HG03280 (cell line): ENCODE results near the gene MAP4K4.

Experiments used
- ATAC-seq: cut with Tn5 transposase; IDR thresholded peaks from one replicate; pipeline ENCODE4 v1.9.1; 2021; ENCODE audit warnings: mild to moderate bottlenecking, moderate library complexity; ENCODE audit not compliant: unreplicated experiment

Gene MAP4K4

DNA sequence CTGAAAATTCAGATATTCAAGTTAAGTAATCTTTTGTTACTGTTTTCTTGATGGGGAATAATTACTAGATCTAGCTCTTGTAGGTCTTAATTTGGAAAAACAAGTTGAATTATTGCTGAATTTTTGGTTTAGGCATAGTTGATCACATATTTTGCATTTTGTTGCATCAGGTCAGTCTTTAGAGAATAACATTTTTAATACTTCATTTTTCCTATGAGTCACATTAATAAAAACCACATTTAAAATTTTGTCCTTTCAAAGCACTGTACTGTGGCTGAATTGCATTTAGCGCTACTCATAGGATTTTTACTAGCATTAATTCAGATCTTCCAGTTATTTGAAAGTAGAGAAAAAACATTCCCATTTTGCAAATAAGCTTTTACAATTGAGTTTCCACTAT lies 23.2 kb downstream of the MAP4K4 start:
- no peak for ATAC-seq

DNA sequence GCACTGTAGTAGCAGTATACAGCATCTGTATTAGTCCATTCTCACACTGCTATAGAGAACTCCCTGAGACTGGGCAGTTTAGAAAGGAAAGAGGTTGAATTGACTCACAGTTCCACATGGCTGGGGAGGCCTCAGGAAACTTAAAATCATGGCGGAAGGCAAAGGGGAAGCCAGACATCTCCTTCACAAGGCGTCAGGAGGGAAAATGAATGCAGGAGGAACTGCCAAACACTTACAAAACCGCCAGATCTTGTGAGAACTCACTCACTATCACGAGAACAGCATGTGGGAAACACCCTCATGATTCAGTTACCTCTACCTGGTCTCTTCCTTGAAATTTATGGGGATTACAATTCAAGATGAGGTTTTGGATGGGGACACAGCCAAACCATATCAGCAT lies 25.4 kb downstream of the MAP4K4 start:
- ATAC-seq = no peak

DNA sequence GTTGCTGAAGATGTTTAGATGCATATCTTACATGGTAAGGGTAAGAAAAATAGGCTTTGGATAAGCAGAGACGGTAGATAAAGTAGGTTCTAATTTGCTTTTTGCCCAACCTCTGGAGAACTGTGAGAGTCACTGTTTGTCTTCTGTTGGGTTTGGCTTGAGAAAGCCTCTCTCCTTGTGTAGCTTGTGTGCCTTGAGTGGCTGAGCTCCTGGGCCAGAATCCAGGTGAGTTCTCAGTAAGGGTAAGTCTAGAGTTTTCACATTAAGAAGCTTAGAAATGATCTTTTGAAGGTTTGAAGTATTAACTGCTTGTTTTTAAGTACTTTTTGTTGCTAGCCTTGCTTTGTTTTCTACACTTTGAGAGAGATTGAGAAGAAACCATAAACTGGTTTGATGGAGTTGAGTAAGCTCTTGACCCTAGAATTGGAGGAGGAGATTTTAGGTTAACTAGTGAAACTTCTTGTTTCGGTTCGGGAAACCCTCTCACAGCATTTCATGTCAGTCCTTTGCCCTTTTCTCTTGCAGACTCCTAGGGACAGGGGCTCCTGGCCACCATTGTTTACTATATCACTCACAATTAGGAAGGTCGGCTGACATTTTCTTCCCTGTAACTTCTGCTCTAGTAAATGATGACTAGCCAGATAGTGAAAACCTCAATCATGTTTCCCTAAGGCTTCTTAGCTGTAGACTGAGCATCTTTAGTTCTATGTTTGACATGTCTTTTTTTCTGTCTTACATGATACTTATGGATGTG lies 26.0 kb downstream of the MAP4K4 start:
- ATAC-seq = no peak

DNA sequence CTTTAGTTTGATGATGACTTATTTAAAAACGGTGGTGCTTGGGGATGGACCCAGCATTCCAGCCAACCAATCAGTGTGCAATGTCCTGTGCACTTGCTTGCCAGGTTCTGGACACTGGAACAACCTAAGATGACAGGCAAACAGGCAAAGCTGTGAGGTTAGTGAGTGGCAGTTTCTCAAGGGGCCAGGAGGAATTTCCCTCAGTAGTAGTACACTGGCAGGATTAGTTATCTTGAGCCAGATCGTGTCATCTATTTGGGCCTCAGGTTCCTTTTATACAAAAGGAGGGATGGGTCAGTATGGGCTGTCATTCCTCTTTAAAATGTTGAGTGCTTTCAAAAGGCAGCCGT lies 26.6 kb downstream of the MAP4K4 start:
- no peak for ATAC-seq

- ATAC-seq = no peak
These were observed 27.5 kb downstream of the MAP4K4 start for GRCh38 chr2:101725038-101725437.

DNA sequence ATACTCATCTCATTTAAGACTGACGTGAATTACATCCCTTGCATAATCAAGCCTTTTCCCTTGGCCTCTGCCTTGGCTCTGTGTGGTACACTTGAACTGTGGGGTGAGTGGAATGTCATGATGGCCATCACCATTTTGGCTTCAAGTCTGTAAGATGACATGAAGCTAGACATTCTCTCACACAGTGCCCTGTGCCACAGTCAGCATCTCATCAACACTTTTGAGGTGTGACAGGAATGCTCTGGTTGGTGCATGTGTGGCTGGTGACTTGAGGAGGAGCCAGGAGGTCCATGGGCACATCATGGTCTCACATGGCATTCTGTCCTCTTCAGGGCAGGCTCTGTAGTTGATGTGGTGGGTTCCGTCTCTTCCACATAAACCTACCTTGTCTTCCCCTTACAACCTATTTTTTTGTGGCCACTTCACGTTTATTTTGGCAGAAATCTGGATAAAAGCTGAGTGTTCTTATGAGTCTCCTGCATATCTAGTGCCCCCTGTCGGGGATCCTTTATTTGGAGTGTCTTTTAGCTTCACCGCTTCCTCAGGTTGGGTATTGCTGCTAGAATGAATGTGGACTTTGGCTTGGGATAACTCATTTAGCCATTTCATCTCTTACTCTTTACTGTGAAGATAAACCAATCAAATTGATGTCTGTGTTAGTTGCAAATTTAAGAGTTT lies 28.1 kb downstream of the MAP4K4 start:
- ATAC-seq = no peak

DNA sequence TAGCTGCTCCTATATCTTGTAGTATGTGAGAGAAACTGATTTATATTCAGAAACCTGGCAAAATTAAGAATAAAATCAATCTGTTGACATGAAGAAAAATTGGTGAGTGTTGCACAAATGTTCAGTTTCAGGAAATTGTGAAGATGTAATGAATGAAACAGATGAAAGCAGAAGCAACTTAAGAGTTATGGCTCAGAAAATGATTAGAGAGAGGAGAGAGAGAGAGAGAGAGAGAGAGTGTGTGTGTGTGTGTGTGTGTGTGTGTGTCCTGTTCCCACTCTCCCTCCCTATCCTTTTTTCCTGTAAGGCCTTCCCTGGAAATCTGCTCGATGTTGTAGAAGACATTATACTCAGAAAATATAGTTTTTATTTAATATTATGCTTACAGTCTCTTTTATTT lies 31.4 kb downstream of the MAP4K4 start:
- ATAC-seq = no peak

DNA sequence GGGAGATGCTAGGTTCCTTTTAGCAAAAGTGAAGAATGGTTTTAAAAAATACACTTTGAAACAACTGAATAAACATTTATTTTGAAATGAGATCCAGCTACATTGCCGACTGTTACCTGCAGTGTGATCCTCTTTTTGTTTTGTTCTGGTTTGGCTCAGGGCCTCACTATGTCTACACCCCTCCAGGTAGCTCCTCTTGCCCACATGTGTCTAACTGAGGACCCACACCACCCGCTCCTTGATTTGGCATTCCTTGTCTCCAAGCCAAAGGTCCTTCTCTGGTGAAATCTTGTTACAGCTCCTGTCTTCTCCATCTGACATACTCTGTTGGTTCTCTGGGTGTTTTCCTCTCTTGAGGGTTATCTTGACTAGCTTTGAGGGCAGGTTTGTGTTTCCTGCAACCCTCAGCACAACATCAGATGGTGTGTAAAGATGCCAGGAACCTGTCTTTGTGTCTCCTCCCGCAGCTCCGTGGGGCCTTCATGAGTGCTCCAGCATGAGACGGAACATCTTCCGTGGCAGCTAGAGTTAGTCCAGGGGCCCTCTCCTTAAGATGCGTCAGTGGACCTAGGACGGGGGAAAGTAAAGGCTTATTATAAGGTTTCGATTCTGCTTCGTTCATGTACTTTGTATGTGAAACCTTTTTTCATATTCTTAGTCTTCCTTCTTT lies 32.1 kb downstream of the MAP4K4 start:
- no peak for ATAC-seq

GRCh38 chr2:101731221-101732054 lies 33.9 kb downstream of the MAP4K4 start:
- ATAC-seq = no peak

GRCh38 chr2:101732199-101732598 lies 34.7 kb downstream of the MAP4K4 start:
- ATAC-seq = no peak

- ATAC-seq = no peak
These were observed 35.3 kb downstream of the MAP4K4 start for GRCh38 chr2:101732773-101733256.

GRCh38 chr2:101733257-101733993 lies 35.9 kb downstream of the MAP4K4 start:
- no peak for ATAC-seq

DNA sequence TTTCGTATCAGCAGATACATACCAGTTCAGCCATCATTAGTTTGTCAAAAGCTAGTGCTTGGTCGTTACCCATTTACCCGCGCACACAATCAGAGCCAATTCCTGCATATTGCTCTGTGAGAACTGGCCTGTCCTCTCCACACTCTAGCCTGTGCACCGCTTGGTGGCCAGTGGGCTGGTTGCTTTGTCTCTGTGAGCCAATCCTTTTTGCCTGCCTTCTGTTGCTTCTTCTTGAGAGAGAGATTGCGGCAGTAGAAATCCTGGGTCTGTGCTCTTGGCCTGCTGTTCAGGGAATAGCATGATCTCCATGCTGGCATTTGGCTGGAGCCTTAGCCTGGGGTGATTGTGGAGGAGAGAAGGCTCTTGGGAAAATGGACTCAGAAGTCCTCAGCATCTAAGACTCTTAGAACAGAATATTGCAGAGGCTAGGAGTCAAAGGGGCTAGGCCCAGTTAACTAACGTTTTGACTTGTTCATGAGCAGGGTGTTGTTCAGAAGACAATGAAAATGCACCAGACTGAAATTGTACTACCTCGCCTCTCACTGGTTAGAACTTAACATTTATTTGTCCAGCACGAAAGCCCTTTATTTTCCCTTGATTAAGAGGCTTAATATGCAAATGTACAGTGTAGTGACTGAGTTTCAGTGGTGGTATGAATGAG lies 37.1 kb downstream of the MAP4K4 start:
- ATAC-seq = no peak

DNA sequence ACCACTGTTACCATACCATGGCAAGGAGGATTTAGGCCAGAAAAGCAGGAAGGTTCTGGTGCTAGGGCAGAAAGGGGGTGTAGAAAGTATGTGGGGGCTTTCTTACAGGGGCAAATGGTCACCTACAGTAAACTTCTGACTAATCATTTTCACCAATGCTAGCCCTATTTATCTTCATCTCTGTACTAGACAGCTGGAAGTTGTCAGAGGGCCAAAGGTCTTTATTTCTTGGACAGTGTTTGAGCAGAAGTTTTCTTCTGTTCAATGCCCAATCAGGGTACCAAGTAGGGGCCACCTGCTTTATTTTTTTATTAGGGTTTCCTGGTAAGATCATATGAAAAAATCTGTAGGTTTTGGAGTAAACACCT lies 37.6 kb downstream of the MAP4K4 start:
- no peak for ATAC-seq

- no peak for ATAC-seq
These were observed 38.7 kb downstream of the MAP4K4 start for GRCh38 chr2:101736233-101736632.

DNA sequence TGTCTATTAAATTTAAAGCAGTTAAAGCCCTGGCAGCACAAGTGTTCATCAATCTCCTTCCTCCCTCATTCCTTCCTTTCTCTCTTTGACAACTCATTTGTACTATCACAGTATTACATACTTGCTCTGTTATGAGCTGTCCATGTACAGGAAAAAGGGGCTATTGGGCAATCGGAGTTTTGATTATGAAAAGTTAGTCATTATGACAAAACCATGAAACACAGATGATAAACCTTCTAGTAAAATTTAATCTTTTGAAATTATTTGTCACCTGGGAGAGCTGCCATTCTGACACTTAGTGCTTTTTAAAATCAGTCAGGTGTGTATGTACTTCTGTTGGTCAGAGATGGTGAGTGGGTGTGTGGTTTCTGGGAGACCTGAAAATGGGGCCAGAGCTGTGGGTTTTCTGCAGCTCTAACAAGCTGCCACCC lies 39.4 kb downstream of the MAP4K4 start:
- no peak for ATAC-seq

- no peak for ATAC-seq
These were observed 40.2 kb downstream of the MAP4K4 start for GRCh38 chr2:101737478-101738255.

DNA sequence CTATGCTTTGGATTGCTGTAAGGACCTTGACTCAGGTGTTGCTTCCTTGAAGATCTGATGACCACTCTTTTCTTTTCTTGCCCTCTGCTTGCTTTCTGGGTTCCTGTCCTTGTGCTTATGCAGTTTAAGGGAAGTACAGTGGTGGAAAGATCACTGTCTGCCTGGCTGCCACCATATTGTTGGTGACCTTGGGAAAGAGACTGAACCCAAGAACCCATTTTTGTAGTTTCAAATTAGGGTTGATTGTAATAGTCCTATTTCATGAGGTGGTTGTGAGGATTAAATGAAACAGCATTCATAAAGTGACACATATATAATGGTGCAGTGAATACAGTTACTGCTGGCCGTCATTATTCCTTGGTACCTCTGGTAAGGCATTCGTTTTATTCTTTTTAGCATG lies 41.1 kb downstream of the MAP4K4 start:
- no peak for ATAC-seq

GRCh38 chr2:101740555-101740964 lies 43.1 kb downstream of the MAP4K4 start:
- ATAC-seq = no peak
